ENCODE results near the gene ZBTB40. TPM values are rescaled to one million over a fixed set of nuclear protein-coding genes. Genes with fewer than 3 reads are reported as not detected.

Gene ZBTB40
- total and polyA plus RNA-seq, 2 of the 13 experiments (the other 11 are each of a cell fraction or from before 2014, with no cell fraction given): 8.8 to 16.5 TPM

GRCh38 chr1:22579541-22580155 lies 128.0 kb downstream of the ZBTB40 start (continued):
- TF ChIP-seq ZHX2 (IDR thresholded peaks at IDR 0.05; ENCODE audit: low read depth): no peak
- no peak for TF ChIP-seq ZHX2 (CRISPR knock-in tag; IDR thresholded peaks at IDR 0.05; ENCODE audit: borderline replicate concordance)
- TF ChIP-seq ZC3H4 (CRISPR knock-in tag; IDR thresholded peaks at IDR 0.05; ENCODE audit: borderline replicate concordance): no peak
- no peak for TF ChIP-seq ZNF468 (CRISPR knock-in tag; IDR thresholded peaks at IDR 0.05)
- no peak for TF ChIP-seq XBP1 (CRISPR knock-in tag; IDR thresholded peaks at IDR 0.05)
- TF ChIP-seq ZNF343 (CRISPR knock-in tag; IDR thresholded peaks at IDR 0.05): no peak
- TF ChIP-seq JARID2 (CRISPR knock-in tag; IDR thresholded peaks at IDR 0.05; ENCODE audit: insufficient replicate concordance): no peak
- TF ChIP-seq ZGPAT (CRISPR knock-in tag; IDR thresholded peaks at IDR 0.05): no peak
- no peak for TF ChIP-seq ZNF280D (CRISPR knock-in tag; IDR thresholded peaks at IDR 0.05)
- TF ChIP-seq AGO2 (optimal IDR thresholded peaks at IDR 0.05; ENCODE audit: low read depth, low read length): no peak

All from HepG2 (cell line).